Breast epithelium (tissue), 4 donors: ENCODE measurements around the gene TES. TPM values are rescaled to one million over a fixed set of nuclear protein-coding genes. Genes with fewer than 3 reads are reported as not detected.
"Not testable (repeated sequence)": the region's sequence is repeated elsewhere in the genome, so short reads cannot be mapped to it uniquely, and the experiment has no call there.

Experiments used
- DNase-seq, 2 donors: peaks; one replicate each; pipeline ENCODE4 v3.0.0-alpha.2; 2019; ENCODE audit warnings: low spot score in 2 of 2
- H3K27ac ChIP-seq, 2 donors: fragments of 200-600 bp; sonication (generic) in 1 of 2; one replicate each; pipeline ENCODE4 v1.5.1; 2016 to 2019; ENCODE audit warnings: mild to moderate bottlenecking in 1 of 2
- H3K27me3 ChIP-seq, 2 donors: fragments of 200-600 bp; sonication (generic) in 1 of 2; one replicate each; pipeline versions ENCODE4 v1.5.1 to v1.6.0; 2017 to 2019; ENCODE audit warnings: control low read depth in 1 of 2, mild to moderate bottlenecking in 1 of 2
- H3K36me3 ChIP-seq: fragments of 200-600 bp; one replicate; pipeline ENCODE4 v1.5.1; 2019
- H3K4me1 ChIP-seq, 2 donors: fragments of 200-600 bp; sonication (generic); one replicate each; pipeline ENCODE4 v1.5.1; 2016 to 2019; ENCODE audit warnings: control low read depth in 1 of 2
- H3K4me3 ChIP-seq, 3 donors: fragments of 200-600 bp; sonication (generic); 1 replicate in 2 of 3; 2 replicates in 1 of 3; pipeline ENCODE4 v1.5.1; 2016 to 2019; ENCODE audit warnings: mild to moderate bottlenecking in 3 of 3, moderate library complexity in 2 of 3
- H3K9me3 ChIP-seq, 2 donors: fragments of 200-600 bp; sonication (generic) in 1 of 2; one replicate each; pipeline ENCODE4 v1.5.1; 2016 to 2019; ENCODE audit warnings: control low read depth in 1 of 2
- POLR2A ChIP-seq: fragments of 450-650 bp; IDR thresholded peaks from one replicate; pipeline ENCODE4 v1.6.1; 2016; ENCODE audit warnings: antibody characterized with exemption, mild to moderate bottlenecking, moderate library complexity
- POLR2AphosphoS5 ChIP-seq, 3 donors: sonication (generic); formaldehyde crosslinking; IDR thresholded peaks; one replicate each; pipeline ENCODE4 v1.6.1; 2017; ENCODE audit warnings: antibody characterized with exemption in 3 of 3
- intact Hi-C: fragments of 100-400 bp; cut with DNase I; formaldehyde crosslinking; loops from one replicate; pipeline ENCODE4 v1.15.1; 2023; ENCODE audit warnings: low total_unique reads
- total RNA-seq, 3 donors: library from RNA; depleted of rRNA; stranded (reverse); fragments of >200 nt; gene quantifications; one replicate each; pipeline ENCODE4 v1.1.0, GENCODE V29; 2016
- TF ChIP-seq, protein P1 (sequence below), 3 donors: fragments of 450-650 bp; IDR thresholded peaks; one replicate each; pipeline ENCODE4 v1.5.1; 2016 to 2017; ENCODE audit warnings: antibody characterized with exemption in 3 of 3, mild to moderate bottlenecking in 3 of 3, moderate library complexity in 3 of 3

TES gene
- total RNA-seq, 3 donors from 2014 or later, result 29.0 to 146 (median 88.5) TPM

DNA sequence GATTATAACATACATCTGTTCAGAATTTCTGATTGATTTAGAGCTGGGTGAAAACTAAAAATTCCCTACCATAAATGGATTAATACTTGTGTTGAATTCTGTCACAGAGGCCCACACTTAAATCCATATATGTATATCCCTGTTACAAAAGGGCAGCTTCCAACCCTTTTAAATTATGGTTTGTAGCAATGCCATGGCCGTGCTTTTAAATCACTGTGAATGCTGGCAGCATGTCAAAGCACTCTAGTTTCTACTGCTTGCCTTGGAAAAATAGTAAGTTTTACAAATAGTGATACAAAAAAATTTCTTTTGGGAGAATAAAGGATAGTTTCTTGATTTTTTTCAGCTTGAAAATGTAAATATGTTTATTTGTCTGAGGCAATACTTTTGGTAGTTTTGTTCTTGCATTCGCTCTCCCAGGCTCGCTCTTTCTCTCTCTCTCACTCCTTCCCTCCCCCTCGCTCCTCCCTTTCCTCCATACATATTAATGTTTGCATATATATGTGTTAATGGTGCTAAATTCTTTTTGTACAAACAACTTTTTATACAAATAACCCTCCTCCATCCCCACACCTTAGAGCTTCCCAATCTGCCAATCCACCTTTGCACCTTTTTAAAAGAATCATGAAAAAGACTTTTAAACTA, 29.8 kb downstream of the TES start:
- no peak for DNase-seq
- TF ChIP-seq POLR2A, result no peak
- TF ChIP-seq, protein P1, sequence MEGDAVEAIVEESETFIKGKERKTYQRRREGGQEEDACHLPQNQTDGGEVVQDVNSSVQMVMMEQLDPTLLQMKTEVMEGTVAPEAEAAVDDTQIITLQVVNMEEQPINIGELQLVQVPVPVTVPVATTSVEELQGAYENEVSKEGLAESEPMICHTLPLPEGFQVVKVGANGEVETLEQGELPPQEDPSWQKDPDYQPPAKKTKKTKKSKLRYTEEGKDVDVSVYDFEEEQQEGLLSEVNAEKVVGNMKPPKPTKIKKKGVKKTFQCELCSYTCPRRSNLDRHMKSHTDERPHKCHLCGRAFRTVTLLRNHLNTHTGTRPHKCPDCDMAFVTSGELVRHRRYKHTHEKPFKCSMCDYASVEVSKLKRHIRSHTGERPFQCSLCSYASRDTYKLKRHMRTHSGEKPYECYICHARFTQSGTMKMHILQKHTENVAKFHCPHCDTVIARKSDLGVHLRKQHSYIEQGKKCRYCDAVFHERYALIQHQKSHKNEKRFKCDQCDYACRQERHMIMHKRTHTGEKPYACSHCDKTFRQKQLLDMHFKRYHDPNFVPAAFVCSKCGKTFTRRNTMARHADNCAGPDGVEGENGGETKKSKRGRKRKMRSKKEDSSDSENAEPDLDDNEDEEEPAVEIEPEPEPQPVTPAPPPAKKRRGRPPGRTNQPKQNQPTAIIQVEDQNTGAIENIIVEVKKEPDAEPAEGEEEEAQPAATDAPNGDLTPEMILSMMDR (IDR thresholded peaks at IDR 0.05), result no peak
- H3K4me3 ChIP-seq, result no peak overlapping the region
- no peaks in the 10 kb centered on the region for H3K36me3 ChIP-seq
- H3K9me3 ChIP-seq, result no peaks in the 10 kb centered on the region
- intact Hi-C loops, result no loop called here
- H3K27ac ChIP-seq, result no peak overlapping the region
- H3K27me3 ChIP-seq, result no peaks in the 10 kb centered on the region
- H3K4me1 ChIP-seq, result no peaks in the 10 kb centered on the region

DNA sequence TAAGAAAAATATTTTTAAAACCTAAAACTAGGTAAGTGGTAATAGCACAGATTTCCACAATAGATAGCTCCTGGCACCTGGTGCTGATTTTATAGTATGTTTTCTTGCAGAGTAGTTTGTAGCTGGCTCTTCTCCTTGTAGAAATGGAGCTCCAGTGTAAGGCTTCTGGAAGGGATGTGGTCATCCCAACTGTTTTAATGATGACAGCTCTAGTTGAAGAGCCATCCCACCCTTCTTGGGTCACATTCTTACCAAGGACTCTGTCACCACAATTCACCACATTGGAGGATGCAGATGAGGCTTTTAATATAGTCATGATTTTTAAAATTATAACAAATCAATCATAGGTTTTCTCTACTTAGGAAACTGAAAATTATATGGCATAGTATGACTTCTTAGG, 31.0 kb downstream of the TES start:
- Histone ChIP-seq H3K27me3 (no peaks in the 10 kb centered on the region), H3K27ac (no peak overlapping the region)

DNA sequence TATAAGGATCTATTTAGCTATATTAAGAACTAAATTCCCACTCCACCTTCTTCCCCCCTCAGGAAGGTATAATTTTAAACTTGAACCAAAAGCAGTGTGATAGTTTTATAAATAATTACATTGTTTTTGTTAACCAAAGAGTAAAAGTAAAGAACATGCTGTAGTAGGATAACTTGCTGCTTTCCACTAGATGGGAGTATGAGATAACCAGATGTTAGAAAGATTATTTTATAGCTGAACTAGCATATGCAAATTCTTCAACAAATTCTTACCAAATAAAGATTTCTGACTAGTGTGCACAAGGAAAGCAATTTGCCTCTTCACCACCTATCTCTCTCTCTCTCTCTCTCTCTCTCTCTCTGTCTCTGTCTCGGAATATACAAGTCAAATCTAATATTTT, 31.8 kb downstream of the TES start:
- H3K4me1 ChIP-seq, result no peaks in the 10 kb centered on the region
- no peaks in the 10 kb centered on the region for H3K27me3 ChIP-seq
- no peaks in the 10 kb centered on the region for H3K9me3 ChIP-seq
- no peak overlapping the region for H3K4me3 ChIP-seq
- DNase-seq, result no peak
- TF ChIP-seq, protein P1 (IDR thresholded peaks at IDR 0.05), result no peak
- TF ChIP-seq POLR2AphosphoS5 (IDR thresholded peaks at IDR 0.05) (no peak), POLR2A (no peak)
- intact Hi-C loops, result no loop called here
- H3K27ac ChIP-seq, result no peak overlapping the region
- H3K36me3 ChIP-seq, result no peaks in the 10 kb centered on the region

More for the DNA sequence above, 31.0 kb downstream of the TES start:
- no peak for TF ChIP-seq POLR2AphosphoS5 (IDR thresholded peaks at IDR 0.05)
- no peak for TF ChIP-seq POLR2A
- TF ChIP-seq, protein P1 (IDR thresholded peaks at IDR 0.05), result no peak
- intact Hi-C loops, result no loop called here
- H3K4me1 ChIP-seq, result no peaks in the 10 kb centered on the region
- no peak for DNase-seq
- no peaks in the 10 kb centered on the region for H3K9me3 ChIP-seq
- no peaks in the 10 kb centered on the region for H3K36me3 ChIP-seq
- H3K4me3 ChIP-seq, result no peak overlapping the region

DNA sequence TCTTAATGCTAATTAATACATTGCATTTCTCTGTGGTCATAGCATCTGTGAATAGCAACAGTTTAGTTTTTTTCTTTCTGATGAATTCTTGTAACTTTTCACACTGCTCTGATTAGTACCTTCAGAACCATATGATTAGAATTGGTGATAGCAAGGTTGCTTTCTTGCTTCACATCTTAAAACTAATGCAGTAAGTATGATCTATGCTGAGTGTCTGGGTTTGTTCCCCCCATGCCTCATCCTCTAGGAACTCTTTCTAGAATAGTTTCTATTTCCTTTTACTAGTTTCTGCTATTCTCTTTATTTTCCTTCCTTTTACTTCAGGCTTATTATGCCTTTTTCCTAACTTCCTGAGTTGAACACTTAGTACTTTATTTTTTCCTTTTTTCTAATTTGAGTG, 32.4 kb downstream of the TES start:
- H3K4me3 ChIP-seq, result no peak overlapping the region
- intact Hi-C loops, result no loop called here
- H3K36me3 ChIP-seq, result no peaks in the 10 kb centered on the region
- H3K4me1 ChIP-seq, result no peaks in the 10 kb centered on the region
- no peak for DNase-seq
- H3K27me3 ChIP-seq, result no peaks in the 10 kb centered on the region
- TF ChIP-seq POLR2A (no peak), POLR2AphosphoS5 (IDR thresholded peaks at IDR 0.05) (no peak)
- TF ChIP-seq, protein P1 (IDR thresholded peaks at IDR 0.05), result no peak
- H3K27ac ChIP-seq, result no peak overlapping the region
- no peaks in the 10 kb centered on the region for H3K9me3 ChIP-seq

DNA sequence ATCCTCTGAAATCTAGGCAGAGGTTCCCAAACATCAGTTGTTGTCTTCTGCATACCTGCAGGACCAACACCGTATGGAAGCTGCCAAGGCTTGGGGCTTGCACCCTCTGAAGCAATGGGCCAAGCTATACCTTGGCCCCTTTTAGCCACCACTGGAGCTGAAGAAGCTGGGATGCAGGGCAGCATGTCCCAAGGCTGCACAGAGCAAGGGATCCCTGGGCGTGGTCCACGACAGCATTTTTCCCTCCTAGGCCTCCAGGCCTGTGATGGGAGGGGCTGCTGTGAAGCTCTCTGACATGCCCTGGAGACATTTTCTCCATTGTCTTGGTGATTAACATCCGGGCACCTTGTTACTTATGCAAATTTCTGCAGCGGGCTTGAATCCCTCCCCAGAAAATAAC, 34.5 kb downstream of the TES start:
- intact Hi-C loops, H3K4me1 ChIP-seq, H3K4me3 ChIP-seq, DNase-seq, H3K27ac ChIP-seq, H3K36me3 ChIP-seq, H3K9me3 ChIP-seq, H3K27me3 ChIP-seq: not testable (repeated sequence)

DNA sequence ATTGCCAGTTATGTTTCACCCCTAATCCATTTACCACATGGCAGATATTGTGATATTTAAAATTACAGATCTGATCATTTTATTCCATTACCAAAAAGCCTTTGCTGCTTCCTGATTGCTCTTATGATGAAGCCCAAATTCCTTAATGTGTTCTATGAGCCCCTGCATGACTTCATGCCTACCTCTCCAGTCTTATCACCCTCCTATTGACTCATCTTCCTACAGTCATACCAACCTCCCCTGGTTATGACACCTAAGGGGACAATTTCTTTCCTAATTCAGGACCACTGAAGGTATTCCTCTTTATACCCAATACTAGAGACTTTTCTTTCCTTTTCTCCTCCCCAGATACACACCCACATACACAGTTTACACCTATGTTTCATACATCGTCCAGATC, 36.0 kb downstream of the TES start:
- no peaks in the 10 kb centered on the region for H3K27me3 ChIP-seq
- H3K4me1 ChIP-seq, result no peaks in the 10 kb centered on the region
- H3K9me3 ChIP-seq, result no peaks in the 10 kb centered on the region
- no peak overlapping the region for H3K4me3 ChIP-seq
- intact Hi-C loops, result no loop called here
- H3K27ac ChIP-seq, result no peak overlapping the region
- TF ChIP-seq POLR2AphosphoS5 (IDR thresholded peaks at IDR 0.05), result no peak
- TF ChIP-seq POLR2A, result no peak
- TF ChIP-seq, protein P1 (IDR thresholded peaks at IDR 0.05), result no peak
- no peak for DNase-seq
- no peaks in the 10 kb centered on the region for H3K36me3 ChIP-seq
